HG02938 (cell line): ENCODE data around the gene LRRC3.
"Not testable (repeated sequence)": the region's sequence is repeated elsewhere in the genome, so short reads cannot be mapped to it uniquely, and the experiment has no call there.

Experiments used
- ATAC-seq: cut with Tn5 transposase; IDR thresholded peaks from one replicate; pipeline ENCODE4 v1.9.1; 2021; ENCODE audit warnings: mild to moderate bottlenecking, moderate library complexity; ENCODE audit not compliant: unreplicated experiment

The LRRC3 gene

DNA sequence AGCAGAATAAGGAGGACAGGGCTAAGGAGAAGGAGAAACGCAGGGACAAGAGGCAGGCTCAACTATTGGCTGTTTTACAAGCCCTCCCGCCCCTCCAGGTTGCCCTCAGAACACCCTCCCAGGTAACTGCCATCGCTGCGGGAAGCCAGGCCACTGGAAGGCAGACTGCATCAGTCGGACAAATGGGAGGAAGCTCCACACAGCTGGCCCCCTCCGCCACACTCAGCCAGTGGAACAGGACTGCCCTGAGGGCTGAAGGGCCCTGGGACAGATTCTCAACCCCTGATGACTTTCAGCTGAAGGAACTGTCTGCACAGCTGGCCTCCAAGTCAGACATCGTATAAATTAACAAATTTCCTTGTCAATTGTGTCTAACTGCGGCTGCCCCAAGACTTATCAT is 21.8 kb downstream of the LRRC3 start:
- ATAC-seq: no peak

DNA sequence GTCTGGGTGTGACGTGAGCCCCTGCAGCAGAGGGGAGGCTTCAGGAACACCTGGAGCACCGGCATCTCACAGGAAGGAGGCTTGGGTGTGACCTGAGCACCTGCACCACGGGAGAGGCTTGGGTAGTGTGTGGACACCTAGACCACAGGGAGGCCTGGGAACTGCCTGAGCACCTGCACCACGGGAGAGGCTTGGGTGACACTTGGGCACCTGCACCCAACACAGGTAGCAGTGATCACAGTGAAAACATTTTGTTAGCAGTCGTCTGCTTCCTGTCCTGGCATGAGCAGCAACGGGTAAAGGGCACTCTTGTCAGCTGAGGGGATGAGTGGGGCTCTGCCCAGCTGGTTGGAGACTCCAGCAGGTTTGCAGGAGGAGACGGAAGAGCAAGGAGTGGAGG is 22.4 kb downstream of the LRRC3 start:
- no peak for ATAC-seq

DNA sequence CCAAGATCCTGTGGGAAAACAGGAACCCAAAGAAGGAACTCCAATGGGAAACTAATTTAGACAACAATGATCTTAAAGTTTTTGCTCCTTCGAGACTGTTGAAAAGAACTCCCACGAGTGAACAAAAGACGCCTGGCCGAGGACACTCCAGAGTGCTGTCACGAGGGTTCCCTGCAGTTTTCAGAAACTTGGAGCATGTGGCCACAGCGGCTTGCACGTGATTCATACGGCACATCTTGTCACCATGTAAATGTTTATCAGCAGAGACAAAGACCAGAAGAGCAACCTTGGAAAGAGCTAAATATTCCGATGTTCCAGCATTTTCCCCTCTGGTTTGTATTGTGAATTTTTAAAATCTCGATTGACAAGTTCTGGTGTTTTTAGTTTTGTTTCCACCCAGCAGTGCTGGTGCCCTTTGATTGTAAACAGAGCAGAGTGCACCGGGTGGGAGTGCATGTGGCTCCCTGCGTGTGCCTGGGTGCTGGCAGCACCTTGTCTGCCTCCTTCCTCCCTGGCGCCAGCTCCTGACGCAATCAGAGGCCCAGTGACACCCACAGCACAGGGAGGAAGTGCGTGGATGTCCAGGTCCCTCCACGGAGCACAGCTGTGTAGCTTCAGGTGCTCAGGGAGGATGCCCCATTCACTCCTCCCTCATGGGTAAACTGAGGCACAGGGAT is 23.0 kb downstream of the LRRC3 start:
- ATAC-seq: no peak

DNA sequence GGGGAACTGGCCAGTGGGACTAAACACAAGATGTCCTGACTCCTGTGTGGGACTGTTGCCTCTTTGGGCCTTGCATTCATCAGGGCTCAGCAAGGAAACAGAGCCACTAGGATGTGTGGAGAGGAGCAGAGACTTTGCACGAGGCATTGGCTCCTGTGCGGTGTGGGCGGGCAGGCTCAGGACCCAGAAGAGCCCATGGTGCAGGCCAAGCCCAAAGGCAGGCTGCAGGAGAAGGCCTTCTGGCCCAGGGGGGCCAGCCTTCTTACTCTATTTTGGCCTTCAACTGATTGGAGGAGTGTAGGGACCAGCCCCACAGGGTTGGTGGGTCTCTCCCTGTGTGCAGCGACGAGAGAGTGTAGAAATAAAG is 23.5 kb downstream of the LRRC3 start:
- no peak for ATAC-seq

DNA sequence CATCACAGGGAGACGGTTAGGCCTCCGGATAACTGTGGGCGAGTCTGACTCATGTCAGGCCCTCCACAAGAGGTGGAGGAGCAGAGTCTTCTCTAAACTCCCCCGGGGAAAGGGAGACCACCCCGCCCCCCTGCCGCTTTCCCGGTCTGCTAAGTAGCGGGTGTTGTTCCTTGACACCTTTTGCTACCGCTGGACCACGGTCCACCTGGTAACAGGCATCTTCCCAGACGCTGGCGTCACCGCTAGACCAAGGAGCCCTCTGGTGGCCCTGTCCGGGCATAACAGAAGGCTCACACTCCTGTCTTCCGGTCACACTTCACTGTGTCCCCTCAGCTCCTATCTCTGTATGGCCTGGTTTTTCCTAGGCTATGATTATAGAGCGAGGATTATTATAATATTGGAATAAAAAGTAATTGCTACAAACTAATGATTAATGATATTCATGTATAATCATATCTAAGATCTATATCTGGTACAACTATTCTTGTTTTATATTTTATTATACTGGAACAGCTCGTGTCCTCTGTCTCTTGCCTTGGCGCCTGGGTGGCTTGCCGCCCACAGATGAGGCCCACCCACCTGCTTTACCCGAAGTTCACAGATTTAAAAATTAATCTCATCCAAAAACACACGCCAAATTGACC is 24.4 kb downstream of the LRRC3 start:
- ATAC-seq: not testable (repeated sequence)

DNA sequence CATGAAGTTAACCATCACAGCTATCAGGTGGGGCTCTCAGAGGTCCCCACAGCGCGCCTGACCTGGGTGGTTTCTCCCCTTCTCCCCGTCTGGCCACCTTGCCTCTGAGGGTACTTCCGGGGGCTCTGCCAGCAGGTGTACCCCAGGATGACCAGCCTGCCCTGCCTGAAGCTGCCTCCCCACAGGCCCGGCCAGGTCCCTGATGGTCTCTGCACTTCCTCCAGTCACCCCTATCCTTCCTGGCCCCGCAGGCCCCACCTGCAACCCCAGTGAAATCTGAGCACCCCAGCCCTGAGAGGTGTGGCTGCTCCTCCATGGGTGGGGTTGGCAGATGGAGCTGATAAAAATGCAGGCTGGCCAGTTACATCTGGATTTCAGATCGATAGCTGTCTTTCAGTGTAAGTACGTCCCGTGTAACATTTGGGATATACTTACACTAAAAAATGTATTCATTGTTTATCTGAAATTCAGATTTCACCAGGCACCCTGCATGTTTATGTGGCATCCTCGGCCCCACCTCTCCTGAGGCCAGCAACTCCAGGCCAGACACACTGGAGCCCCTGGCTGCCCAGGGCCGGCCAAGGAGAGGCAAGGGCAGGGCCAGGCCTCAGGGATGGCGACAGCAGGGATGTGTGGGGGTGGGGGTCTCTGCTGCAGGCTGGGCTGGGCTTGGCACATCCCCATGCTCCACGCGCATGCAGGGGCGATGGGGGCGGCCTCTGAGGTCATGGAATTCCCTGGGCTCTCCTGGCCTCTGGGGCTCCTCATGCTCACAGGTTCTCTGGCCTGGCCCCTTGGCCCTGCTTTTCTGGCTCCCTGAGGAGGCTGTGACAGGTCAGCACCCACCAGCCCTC is 25.1 kb downstream of the LRRC3 start:
- no peak for ATAC-seq

DNA sequence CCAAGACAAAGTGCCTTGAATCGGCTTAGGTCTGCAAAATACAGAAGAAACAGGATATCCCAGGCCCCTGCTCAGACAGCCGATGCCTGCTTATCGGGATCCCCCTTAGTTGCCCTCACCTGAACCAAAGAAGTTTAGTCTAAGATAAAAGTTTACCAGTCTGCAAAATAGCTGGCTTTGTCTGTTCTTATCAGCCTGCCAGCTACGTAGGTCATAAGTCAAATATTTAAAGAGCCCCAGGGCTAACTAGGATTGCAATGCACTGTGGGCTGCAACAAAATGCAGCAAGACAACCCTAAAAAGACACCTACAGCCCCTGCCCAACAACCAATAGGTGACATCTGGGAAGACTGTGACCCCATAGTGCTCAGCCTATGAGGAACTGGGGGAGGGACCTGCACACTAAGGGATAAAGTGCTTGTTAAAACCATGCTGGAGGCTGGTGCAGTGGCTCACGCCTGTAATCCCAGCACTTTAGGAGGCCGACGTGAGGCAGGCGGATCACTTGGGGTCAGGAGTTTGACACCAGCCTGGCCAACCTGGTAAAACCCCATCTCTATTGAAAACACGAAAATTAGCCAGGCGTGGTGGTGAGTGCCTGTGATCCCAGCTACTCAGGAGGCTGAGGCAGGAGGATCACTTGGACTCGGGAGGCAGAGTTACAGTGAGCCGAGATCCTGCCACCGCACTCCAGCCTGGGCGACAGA is 27.4 kb downstream of the LRRC3 start:
- ATAC-seq: no peak

DNA sequence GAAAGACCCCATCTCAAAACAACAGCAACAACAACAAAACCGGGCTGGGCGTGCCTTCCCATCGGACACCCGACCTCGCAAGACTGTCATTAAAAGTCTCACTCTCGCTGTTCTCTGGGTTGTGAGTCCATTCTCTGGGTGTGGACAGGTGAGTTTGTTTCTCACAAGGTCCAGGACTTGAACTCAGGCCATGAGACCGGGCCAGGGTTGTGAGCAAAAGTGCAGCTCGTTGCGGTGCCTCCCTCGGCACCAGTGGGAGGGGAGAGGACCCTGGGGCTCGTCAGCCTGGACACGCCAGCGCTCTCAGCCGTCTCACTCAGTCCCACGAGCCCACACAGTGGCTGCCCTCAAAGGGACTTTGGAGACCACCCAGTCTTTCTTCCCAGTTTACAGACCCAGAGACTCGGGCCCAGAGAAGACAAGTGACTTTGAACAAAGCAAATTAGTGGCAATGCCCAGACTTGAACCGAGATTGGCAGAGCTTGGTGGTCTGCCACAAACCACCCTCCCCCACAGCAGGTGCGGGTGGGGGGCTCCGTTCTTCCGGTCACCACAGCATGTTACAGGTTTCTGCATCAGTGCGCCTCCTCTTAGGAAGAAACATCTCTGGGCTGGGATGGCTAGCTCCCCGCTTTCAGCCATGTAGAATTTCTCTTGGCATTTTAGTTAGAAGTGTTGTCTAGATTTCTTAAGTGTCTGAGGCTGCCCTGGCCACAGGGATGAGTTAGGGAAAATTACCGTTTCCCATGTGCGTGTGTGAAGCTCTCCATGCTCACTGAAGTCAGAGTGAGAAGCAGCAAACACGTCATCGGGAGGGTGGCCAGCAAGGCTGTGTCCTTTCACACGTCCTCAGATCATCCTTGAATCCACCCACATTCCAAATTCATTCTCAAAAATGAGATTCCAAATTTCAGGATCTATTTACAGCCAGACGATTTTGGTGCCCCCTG is 28.3 kb downstream of the LRRC3 start:
- no peak for ATAC-seq

DNA sequence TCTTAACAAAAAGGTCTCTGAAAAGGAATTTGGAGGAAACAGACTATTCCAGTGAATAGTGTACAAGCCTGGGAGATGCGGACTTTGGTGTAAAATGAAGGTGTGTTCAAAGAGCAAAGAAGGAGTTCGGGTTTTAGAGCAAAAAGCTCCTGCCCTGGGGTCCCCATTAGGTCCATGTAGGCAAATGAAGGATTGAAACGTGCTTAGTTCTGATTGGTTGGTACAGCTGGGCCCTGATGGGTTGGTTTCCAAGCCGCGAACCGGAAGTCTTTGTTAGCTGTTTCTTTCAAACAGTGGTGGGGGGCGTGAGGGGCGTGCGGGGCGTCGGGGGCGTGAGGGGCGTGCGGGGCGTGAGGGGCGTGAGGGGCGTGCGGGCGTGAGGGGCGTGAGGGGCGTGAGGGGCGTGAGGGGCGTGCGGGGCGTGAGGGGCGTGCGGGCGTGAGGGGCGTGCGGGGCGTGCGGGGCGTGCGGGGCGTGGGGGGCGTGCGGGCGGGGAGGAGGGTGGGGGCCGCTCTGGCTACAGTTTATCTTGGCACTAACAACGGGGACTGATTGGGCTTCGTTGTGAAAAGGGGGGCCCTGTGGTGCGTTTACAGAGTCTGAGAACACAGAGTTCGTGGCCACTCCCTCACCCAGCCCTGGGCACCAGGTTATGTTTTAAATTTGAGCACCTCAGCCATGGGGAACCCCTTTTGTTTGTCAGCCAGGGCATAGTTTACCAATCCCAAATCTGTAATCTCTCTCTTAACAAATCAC is 29.4 kb downstream of the LRRC3 start:
- ATAC-seq: no peak

DNA sequence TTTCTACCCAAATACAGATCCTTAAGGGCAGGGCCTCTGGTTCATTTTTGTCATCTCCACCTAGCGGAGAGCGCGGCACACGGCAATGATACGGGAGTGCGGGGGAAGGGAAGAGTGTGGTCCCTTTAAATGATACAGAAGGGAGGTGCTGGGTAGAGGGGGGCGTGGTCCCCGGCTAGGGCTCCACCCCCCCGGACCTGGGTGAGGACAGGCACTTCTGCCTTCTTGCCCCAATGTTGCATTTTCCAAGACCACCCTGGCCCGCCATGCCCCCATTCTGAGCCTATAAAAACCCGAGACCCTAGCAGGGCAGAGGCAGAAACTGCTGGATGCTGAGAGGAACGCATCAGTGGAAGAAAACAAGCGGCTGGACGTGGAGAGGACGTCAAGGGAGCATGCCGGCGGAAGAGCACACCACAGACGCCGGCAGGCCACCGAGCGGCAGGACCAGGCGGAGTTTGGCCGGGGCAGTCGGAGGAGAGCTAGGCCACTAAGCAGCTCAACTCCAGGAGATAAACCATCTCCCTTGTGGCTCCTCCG is 30.0 kb downstream of the LRRC3 start:
- no peak for ATAC-seq

DNA sequence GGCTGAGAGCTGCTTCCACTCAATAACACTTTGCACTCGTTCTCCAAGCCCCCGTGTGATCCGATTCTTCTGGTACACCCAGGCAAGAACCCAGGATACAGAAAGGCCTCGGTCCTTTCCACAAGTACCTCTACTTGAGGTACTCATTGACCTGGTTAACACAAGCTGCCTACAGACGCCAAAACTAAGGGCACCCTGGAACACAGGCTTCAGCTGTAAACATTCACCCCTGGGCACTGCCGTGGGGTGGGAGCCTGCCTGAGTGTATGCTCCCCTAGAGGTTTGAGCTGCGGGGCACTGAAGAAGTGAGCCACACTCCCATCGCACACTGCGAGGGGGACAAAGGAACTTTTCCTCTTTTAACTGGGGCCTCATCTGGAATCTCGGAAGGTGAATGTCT is 30.5 kb downstream of the LRRC3 start:
- no peak for ATAC-seq

DNA sequence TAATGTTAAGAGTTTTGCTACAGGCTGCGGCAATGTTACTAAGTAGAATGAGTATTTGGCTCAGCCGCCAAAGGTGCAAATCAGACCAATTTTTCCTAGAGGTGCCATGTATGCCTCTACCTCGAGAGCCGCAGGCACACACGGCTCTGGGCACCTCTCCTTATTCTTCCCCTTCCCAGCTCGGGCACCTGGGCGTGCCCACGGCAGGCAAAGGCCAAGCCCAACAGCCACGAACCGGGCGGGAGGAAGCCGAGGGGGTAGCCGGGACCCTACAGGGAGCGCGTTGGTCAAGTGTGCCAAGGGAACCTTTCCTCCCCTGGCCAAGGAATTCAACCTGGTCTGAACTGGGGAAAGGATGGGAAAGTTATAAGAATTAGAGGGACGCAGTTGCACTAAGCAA is 31.0 kb downstream of the LRRC3 start:
- ATAC-seq: no peak

DNA sequence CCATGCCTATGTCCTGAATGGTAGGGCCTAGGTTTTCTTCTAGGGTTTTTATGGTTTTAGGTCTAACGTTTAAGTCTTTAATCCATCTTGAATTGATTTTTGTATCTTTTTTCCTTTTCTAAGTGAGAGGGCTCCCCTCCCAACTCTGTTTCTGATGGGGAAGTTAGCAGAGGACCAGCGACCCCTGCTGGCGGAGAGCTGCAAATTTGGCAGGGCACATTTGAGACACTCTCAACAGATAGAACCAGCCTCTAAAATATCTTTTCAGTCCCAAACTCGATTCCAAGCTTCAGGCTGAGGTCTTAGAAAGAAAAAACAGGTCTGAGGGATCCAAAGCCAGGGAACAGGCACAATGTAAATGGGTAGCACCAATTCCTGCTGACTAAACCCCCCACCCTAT is 32.5 kb downstream of the LRRC3 start:
- ATAC-seq: no peak

DNA sequence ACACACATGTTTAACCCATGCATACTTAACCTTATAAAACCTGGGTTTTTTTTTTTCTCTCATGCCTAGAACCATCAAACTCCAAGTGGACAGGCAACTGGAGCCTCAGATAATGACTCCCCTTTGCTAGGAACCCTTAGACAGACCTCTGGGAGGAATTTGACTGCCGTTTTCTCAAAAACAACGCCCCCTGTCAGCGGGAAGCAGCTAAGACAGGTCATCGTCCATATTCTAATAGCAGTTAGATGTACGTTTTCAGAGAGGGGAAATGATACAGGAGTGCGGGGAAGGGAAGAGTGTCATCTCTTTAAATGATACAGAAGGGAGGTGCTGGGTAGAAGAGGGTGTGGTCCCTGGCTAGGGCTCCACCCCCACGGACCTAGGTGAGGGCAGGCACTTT is 34.7 kb downstream of the LRRC3 start:
- ATAC-seq: no peak

DNA sequence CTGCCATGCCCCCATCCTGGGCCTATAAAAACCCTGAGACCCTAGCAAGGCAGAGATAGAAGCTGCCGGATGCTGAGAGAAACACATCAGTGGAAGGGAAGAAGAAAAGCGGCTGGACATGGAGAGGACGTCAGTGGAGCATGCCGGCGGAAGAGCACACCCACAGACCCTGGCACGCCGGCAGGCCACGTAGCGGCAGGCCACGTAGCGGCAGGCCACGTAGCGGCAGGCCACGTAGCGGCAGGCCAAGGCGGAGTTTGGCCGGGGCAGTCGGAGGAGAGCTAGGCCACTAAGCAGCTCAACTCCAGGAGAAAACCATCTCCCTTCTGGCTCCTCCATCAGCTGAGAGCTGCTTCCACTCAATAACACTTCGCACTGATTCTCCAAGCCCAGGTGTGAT is 35.1 kb downstream of the LRRC3 start:
- no peak for ATAC-seq

DNA sequence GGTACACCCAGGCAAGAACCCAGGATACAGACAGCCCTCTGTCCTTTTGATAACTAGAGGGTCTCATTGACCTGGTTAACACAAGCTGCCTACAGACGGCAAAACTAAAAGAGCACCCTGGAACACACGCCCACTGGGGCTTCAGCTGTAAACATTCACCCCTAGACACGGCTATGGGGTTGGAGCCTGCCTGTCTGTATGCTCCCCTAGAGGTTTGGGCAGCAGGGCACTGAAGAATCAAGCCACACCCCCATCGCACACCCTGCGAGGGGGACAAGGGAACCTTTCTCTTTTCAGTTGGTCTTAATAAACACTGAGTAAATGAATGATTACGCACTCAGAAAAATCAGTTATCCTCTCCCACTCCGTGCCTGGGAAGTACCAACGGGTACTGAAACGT is 35.5 kb downstream of the LRRC3 start:
- no peak for ATAC-seq

DNA sequence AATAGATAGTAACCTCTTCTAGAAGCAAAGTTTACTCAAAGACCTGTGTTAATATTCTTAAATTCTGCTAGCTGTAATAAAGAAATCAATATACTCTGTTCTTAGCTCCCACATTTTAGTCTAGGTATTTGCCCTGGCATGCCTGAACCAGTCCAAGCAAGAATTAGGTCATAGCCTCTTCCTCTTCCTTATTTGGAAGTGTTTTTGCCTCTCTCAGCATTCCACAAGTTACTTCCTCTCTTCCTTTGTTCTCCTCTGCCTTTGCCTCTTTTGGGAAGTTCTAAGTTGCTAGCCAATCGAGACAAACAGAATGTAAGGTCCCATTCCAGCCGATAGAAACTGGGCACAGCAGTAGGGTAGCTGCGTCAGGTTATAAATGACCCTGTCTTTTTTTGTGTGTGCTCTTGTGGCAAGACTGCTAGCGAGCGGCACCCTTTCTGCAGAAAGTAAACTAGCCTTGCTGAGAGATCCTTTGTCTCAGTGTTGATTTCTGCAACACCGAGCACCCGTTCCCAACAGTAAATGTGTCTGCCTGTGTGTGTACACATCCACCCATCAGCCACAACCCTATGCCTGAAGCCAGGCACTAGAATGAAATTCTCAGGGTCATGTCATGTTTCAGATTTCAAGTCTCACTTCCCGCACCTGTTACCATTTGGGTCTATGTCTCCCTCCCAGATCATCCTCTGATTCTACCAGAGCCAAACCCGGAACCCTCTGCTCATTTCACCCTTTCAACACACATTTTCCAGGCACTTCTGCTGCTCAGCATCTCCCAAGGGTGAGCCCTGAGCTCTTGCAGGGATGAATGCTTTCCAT is 37.5 kb downstream of the LRRC3 start:
- ATAC-seq: no peak

DNA sequence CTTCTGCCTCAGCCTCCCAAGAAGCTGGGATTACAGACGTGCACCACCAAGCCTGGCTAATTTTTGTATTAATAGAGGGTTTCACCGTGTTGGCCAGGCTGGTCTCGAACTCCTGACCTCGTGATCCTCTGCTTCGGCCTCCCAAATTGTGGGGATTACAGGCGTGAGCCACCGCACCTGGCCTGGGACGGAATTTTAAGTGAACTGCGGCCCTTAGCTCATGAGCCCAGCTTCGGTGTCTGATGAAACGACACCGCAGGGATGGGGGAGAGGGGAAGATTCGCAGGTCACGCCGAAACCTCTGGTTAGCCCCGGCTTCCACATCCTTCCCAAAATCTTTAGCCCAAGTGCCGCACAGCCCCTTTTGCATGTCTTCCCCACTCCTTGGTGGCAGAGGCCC is 39.1 kb downstream of the LRRC3 start:
- ATAC-seq: no peak

DNA sequence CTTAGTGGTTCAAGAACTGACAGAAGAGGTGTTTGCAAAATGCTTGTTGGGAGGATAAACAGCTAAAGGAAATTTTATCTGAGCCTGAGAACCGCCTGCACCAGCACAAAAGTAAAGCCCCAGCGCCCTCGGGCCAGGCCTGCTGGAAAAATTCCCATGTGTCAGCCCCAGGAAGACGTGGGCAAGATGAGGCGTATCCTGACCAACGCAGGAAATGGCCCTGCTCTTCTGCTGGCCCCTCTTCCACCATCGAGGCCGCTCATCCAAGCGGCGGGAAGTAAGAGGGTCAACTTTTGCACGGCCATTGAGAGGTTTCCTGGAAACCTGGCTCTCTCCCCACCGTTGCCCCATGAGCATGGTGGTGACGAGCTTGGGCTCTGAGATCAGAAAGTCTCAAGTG is 39.6 kb downstream of the LRRC3 start:
- ATAC-seq: no peak
